Activated naive CD4-positive, alpha-beta T cell treated with anti-CD3 and anti-CD28 coated beads for 36 hours (primary cell): ENCODE data around the gene ARRDC1. TPM values are rescaled to one million over a fixed set of nuclear protein-coding genes. Genes with fewer than 3 reads are reported as not detected.
A peak's percentile ranks its signal among the peaks of the same experiment; 100 is the strongest.

Source experiments
- CTCF ChIA-PET: fragments of 350-600 bp; sonication (Branson Sonifier 250); formaldehyde crosslinking; loops from one replicate; lab custom pipeline; 2021; ENCODE audit warnings: antibody characterized with exemption; lab: Charles Lee
- DNase-seq: peaks from one replicate; pipeline ENCODE4 v3.0.0-alpha.2; 2020
- H3K27ac Mint-ChIP-seq: one replicate; pipeline ENCODE4 v1.8.0; 2021; ENCODE audit warnings: mild to moderate bottlenecking, mixed read lengths
- H3K27me3 Mint-ChIP-seq: one replicate; pipeline ENCODE4 v1.8.0; 2021; ENCODE audit warnings: low read depth, mixed read lengths
- H3K36me3 Mint-ChIP-seq: one replicate; pipeline ENCODE4 v1.8.0; 2021; ENCODE audit warnings: low read depth, mixed read lengths
- H3K4me1 Mint-ChIP-seq: one replicate; pipeline ENCODE4 v1.8.0; 2021; ENCODE audit warnings: low read depth, mixed read lengths
- H3K4me3 Mint-ChIP-seq: one replicate; pipeline ENCODE4 v1.8.0; 2021; ENCODE audit warnings: mild to moderate bottlenecking, moderate library complexity, mixed read lengths
- H3K9me3 Mint-ChIP-seq: one replicate; pipeline ENCODE4 v1.8.0; 2021; ENCODE audit warnings: mixed read lengths
- intact Hi-C: fragments of 100-400 bp; cut with micrococcal nuclease; formaldehyde crosslinking; loops from one replicate; pipeline ENCODE4 v1.15.1; 2023
- total RNA-seq, 2 experiments: library from RNA; stranded (reverse); gene quantifications; one replicate each; pipeline ENCODE4 v1.2.3, GENCODE V29; 2021

ARRDC1 gene
- total RNA-seq, 2 experiments from 2014 or later = 19.1 to 21.4 TPM

DNA sequence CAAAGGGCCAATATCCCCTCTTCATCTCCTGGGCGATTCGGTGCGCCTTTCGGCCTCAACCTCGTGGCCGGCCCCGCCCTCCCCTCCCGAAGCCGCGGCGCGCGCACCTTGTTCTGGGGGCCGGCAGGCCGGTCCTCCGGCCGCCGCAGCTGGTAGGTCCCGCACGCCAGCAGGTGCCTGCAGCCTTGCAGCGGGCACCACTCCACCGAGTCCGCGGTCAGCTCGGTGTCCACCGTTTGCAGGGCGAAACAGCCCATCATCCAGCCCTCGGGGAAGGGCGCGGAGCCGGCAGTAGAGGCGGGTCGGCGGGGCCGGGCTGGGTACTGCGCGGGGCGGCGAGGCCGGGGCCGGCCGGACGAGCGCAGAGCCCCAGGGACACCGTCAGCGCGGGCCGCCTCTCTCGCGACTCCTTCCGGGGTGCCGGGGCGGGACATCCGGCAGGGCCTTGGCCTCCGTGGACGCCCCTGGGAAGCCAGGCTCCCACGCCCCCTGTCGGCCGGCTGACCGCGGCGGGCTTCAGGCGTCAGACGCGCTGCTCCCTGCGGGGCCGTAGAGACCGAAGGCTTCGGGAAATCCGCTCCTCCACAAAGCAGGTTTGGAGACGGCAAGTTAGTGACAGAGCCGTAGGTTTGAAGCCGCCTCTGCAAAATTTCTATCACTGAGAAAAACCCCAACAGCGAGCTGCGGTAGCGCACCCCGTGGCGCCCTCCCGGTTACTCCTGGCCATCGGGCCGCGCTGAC, 26.8 kb upstream of the ARRDC1 start, which contains the start of gene DPH7:
Gene DPH7, minus strand, starts transcription at position 408 of the 741 bp plus-strand sequence. Its CDS starts 148 bp downstream, at position 260.
- H3K36me3 Mint-ChIP-seq = peaks cover 19% of the 10 kb centered on the region
- CTCF ChIA-PET = interaction anchor here (0.6 to 2.1 kb wide), 7 partner anchors 8 to 52 kb away, joined by 3 to 14 read pairs (median 4); partner anchors contain the start of gene MRPL41
- H3K4me1 Mint-ChIP-seq = peaks cover 37% of the 10 kb centered on the region

DNA sequence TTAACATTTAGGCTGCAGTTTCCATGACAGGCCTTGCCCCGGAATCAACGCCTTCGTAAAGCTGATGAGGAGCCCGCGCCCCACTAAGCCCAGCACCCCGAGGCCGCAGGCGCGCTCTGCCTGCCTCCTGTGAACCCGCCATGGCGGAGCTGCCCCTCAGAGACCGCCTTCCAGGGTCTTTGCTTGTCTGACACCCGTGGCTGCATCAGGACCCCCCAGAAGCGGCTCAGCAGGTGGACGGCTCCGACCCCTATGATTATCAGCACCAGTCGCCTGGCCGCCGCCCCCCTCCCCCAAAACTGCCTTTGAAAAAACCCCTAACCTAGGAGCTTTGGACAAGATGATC, 26.3 kb upstream of the ARRDC1 start:
- CTCF ChIA-PET = interaction anchor here (0.6 to 2.1 kb wide), 7 partner anchors 8 to 52 kb away, joined by 3 to 14 read pairs (median 4); partner anchors contain the start of gene MRPL41
- Mint-ChIP-seq H3K9me3 (no peaks in the 10 kb centered on the region), H3K27ac (no peak overlapping the region), H3K4me1 (peaks cover 37% of the 10 kb centered on the region), H3K27me3 (no peaks in the 10 kb centered on the region), H3K4me3 (peak overlapping the region; percentile 81), H3K36me3 (peaks cover 19% of the 10 kb centered on the region)
- no peak for DNase-seq
- intact Hi-C loops = loop anchor here (1.0 to 2.0 kb wide), 3 partner anchors 26 to 44 kb away; partner anchors contain the start of genes ARRDC1, MRPL41 and PNPLA7

More for the DNA sequence above, 26.8 kb upstream of the ARRDC1 start, which contains the start of gene DPH7:
- no peaks in the 10 kb centered on the region for H3K27me3 Mint-ChIP-seq
- no peaks in the 10 kb centered on the region for H3K9me3 Mint-ChIP-seq
- intact Hi-C loops = loop anchor here (1.0 to 2.0 kb wide), 5 partner anchors 12 to 44 kb away; partner anchors contain the start of genes ARRDC1, MRPL41, PNPLA7 and ZMYND19
- H3K4me3 Mint-ChIP-seq = peak within 1 kb of the TSS; percentile 81
- DNase-seq = peak; percentile 96
- H3K27ac Mint-ChIP-seq = no peak within 1 kb of the TSS

DNA sequence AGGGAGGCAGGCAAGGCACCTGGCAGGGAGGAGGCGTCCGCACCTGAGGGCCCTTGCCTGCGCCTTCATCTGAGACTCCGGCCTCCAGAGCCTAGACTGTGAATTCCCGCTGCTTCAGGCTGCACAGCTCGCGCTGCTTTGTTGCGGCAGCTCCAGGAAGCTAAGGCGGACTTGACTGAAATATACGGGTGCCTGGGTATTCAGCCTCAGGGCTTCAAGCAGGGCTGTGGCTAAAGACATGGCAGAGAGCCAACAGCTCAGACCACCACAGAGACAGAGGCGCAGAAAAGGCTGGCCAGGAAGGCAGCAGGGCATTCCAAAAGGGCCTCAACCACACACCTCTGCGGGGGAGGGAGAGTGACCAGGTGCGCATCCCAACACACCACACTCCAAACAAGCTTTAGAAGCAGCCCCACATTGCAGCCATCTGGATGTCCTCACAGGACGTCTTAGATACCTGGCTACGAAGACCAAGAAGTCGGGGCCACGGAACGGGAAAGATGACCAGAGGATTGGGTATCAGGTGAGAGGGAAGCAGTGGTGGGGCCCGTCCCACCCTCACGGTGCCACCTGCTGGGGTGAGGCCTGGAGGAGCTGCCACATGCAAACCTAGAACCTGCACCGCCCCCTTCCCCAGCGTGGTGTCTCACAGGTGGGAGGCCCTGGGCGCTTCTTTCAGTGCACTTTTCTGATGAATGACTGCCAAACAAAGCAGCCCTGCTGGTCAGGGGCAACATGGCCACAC, 25.1 kb upstream of the ARRDC1 start:
- no peaks in the 10 kb centered on the region for H3K9me3 Mint-ChIP-seq
- H3K27ac Mint-ChIP-seq = no peak overlapping the region
- CTCF ChIA-PET = interaction anchor here (0.8 to 2.1 kb wide), 5 partner anchors 8 to 46 kb away, joined by 3 to 14 read pairs (median 4); partner anchors contain the start of gene ZMYND19
- intact Hi-C loops = no loop called here
- no peak overlapping the region for H3K4me3 Mint-ChIP-seq
- H3K27me3 Mint-ChIP-seq = no peaks in the 10 kb centered on the region
- peaks cover 30% of the 10 kb centered on the region for H3K4me1 Mint-ChIP-seq
- H3K36me3 Mint-ChIP-seq = peaks cover 17% of the 10 kb centered on the region
- no peak for DNase-seq

DNA sequence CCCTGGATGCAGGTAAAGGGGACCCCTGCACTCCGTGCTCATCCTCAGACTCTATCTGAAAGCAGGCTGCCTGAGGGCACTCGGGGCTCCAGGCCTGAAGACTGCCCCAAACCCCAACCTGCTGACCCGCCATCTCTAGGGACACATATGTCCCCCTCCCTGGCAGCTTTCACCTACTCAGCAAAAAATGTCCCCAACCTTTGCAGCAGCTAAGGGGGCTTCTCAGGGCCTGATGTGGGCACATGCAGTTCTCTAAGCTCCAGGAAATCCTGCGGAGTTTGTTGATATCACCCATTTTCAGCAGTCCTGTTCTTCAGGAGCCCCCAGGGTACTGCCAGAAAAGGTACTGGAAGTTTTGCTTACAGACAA, 24.5 kb upstream of the ARRDC1 start:
- Mint-ChIP-seq H3K27me3 (no peaks in the 10 kb centered on the region), H3K36me3 (peaks cover 12% of the 10 kb centered on the region), H3K4me1 (peaks cover 24% of the 10 kb centered on the region), H3K27ac (no peak overlapping the region), H3K4me3 (no peak overlapping the region), H3K9me3 (no peaks in the 10 kb centered on the region)
- CTCF ChIA-PET = interaction anchor here (1.1 to 2.1 kb wide), 2 partner anchors 8 to 11 kb away, joined by 3 to 14 read pairs; no protein-coding TSS in a partner anchor
- intact Hi-C loops = no loop called here
- no peak for DNase-seq

DNA sequence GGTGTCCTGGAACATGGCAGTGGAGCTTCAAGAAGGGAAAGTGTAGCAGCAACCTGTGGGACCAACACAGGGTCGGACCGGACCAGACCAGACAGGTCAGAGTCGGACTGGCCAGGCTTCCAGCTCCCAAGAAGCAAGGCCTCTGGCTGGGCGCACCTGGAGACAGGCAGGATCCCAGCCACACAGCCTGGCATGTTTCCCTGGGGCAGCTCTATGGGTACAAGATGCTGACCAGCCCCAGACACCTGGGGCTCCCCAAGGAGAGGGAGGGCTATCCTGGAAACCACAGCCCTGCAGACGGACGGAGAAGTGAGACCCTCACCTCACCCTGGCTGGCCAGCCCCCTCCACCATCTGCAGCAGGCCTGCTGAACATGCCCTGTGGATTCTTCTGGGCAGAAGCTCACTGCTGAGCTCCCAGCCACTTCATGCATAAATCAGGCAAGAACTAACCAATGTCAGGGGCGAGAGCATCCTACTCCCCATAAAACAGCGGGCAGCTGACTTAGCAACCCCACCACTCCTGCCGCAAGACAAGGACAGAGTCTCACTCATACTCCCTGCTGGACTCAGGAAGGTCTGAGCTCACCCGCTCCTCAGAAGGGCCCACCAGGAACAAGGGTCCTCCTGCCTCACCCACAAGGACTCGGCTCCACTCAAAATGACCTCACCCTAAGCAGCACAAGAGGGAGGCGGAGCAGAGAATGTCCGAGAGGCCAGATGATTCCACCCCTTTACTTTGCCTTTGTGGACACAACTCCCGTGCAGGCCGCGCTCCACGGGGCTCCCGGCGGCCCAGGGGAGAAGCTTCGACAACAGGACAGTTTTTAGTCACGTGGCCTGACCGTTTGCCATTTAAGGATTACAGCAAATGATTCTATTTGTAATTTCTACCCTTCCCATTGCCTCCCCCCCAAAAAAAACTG, 23.9 kb upstream of the ARRDC1 start:
- intact Hi-C loops = no loop called here
- Mint-ChIP-seq H3K9me3 (no peaks in the 10 kb centered on the region), H3K27me3 (no peaks in the 10 kb centered on the region), H3K27ac (no peak overlapping the region), H3K36me3 (peaks cover 16% of the 10 kb centered on the region), H3K4me3 (no peak overlapping the region), H3K4me1 (peaks cover 17% of the 10 kb centered on the region)
- CTCF ChIA-PET = interaction anchor here (0.6 to 1.1 kb wide), 2 partner anchors 10 to 140 kb away, joined by 3 to 4 read pairs; no protein-coding TSS in a partner anchor
- no peak for DNase-seq

DNA sequence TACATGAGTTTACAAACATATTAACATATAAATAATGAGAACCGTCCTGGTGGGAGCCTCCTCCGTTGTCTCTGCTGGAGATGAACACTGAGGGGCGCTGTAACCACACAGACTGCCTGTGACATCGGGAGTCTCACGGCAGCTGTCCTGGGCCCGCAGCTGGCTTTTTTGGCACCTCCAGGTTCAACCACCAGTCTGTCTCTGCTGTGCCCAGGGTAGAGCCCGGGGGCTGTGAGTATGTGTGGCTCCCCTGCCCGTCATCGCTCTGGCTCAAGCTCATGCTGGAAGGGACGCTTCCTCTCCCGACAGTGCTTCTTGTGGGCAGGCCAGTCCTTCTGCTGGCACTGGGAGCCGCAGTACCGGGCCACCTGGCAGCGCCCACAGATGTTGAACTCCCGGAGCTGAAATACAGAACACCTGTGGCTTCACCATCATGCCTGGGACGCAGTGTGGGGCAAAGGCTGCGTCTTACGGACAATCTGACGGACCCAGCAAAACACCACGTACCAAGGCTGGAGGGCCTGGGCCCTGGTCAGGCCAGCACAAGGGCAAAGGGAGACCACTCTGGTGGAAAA, 23.1 kb upstream of the ARRDC1 start:
- H3K4me3 Mint-ChIP-seq = no peak overlapping the region
- no peak overlapping the region for H3K27ac Mint-ChIP-seq
- CTCF ChIA-PET = interaction anchor here (0.6 kb wide), 1 partner anchor 139 kb away, joined by 4 read pairs; no protein-coding TSS in a partner anchor
- no peaks in the 10 kb centered on the region for H3K27me3 Mint-ChIP-seq
- H3K4me1 Mint-ChIP-seq = peaks cover 13% of the 10 kb centered on the region
- intact Hi-C loops = no loop called here
- H3K36me3 Mint-ChIP-seq = peaks cover 16% of the 10 kb centered on the region
- DNase-seq = peak; percentile 41
- H3K9me3 Mint-ChIP-seq = no peaks in the 10 kb centered on the region

DNA sequence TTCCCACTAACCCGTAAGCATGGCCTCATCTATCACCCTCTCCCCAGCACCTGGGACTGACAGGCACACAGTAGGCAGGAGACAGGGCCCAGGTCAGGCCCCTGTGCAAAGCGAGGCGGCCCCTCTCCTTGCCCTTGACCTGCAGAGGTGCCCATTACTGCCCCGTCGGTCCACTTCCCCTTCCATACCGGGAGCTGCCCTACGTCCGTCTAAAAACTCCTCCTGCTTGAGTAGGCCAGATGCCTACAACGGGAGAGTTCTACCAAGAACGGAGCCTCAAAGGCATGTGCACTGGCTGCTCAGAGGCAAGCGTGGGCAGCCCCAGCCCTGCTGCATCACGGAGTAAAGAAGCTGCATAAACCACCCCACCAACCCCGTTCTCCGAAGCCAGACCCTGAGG, 22.1 kb upstream of the ARRDC1 start:
- Mint-ChIP-seq H3K27ac (no peak overlapping the region), H3K27me3 (no peaks in the 10 kb centered on the region), H3K36me3 (peaks cover 24% of the 10 kb centered on the region), H3K9me3 (no peaks in the 10 kb centered on the region), H3K4me1 (peaks cover 14% of the 10 kb centered on the region), H3K4me3 (no peak overlapping the region)
- CTCF ChIA-PET = no interaction called here
- DNase-seq = no peak
- intact Hi-C loops = no loop called here

DNA sequence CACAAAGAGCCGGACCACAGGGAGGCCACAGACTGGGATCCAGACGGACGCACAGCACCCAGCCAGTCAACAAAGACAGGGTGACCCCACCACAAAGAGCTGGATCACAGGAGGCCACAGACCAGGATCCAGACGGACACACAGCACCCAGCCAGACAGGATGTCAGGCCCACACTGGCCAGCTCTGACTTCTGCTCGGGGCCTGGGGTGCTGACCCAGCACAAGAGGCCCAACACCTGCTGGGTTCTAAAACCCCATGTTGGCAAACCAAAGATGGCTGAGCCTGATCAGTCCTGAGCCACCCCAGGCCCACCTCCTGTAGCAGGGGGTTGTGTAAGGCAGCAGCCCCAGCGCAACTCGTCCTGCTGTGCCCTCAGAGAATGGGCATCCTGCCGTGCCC, 21.5 kb upstream of the ARRDC1 start:
- intact Hi-C loops = no loop called here
- H3K4me1 Mint-ChIP-seq = peaks cover 19% of the 10 kb centered on the region
- peaks cover 24% of the 10 kb centered on the region for H3K36me3 Mint-ChIP-seq
- H3K4me3 Mint-ChIP-seq = no peak overlapping the region
- CTCF ChIA-PET = no interaction called here
- H3K9me3 Mint-ChIP-seq = no peaks in the 10 kb centered on the region
- no peak for DNase-seq
- no peaks in the 10 kb centered on the region for H3K27me3 Mint-ChIP-seq
- H3K27ac Mint-ChIP-seq = no peak overlapping the region

DNA sequence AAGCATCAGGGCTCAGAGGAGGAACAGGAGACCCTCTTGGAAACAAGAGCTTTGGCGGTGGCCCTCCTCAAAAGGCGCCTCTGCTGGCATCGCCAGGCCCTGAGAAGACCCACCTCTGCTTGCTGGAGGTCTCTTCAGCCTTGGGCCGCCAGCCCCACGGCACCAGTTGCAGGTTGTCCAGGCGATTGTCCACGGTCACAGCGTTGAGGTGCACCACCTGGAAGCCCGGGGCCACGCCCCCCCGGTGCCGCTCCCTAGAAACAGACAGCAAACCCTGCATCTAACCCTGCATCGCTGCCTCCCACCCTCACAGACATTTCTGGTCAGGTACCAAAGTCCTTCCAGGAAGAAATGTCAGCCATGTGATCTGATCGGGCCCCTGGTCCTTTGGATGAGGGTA, 18.6 kb upstream of the ARRDC1 start:
- peaks cover 28% of the 10 kb centered on the region for H3K36me3 Mint-ChIP-seq
- H3K27ac Mint-ChIP-seq = no peak overlapping the region
- intact Hi-C loops = no loop called here
- no peak for DNase-seq
- CTCF ChIA-PET = interaction anchor here (0.9 to 1.6 kb wide), 2 partner anchors 8 to 13 kb away, joined by 3 to 4 read pairs; no protein-coding TSS in a partner anchor
- peaks cover 21% of the 10 kb centered on the region for H3K4me1 Mint-ChIP-seq
- H3K27me3 Mint-ChIP-seq = no peaks in the 10 kb centered on the region
- H3K4me3 Mint-ChIP-seq = no peak overlapping the region
- no peaks in the 10 kb centered on the region for H3K9me3 Mint-ChIP-seq

DNA sequence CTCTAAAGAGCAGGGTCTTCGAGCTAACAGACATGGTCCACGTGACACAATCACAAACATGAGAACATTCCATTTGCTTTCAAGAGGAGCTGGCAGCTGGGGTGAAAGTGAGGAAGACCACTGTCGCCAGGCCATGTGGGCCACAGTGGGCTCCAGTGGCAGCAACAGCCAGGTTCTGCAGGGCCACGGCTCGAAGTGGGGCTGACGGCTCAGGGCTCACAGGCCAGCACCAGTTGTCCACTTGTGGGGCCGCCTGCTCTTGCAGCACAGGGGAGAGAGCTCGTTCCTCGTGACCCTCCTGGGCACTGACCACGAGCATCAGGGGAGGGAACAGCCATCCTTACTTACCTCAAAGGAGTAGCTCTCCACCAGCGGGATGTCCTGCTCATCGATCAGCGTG, 17.2 kb upstream of the ARRDC1 start:
- Mint-ChIP-seq H3K27ac (no peak overlapping the region), H3K4me3 (peak overlapping the region; percentile 82), H3K36me3 (peaks cover 23% of the 10 kb centered on the region), H3K27me3 (no peaks in the 10 kb centered on the region), H3K9me3 (no peaks in the 10 kb centered on the region), H3K4me1 (peaks cover 21% of the 10 kb centered on the region)
- intact Hi-C loops = no loop called here
- CTCF ChIA-PET = interaction anchor here (0.6 to 1.6 kb wide), 4 partner anchors 9 to 539 kb away, joined by 3 to 14 read pairs (median 4); partner anchors contain the start of genes DPH7 and MRPL41
- DNase-seq = no peak

DNA sequence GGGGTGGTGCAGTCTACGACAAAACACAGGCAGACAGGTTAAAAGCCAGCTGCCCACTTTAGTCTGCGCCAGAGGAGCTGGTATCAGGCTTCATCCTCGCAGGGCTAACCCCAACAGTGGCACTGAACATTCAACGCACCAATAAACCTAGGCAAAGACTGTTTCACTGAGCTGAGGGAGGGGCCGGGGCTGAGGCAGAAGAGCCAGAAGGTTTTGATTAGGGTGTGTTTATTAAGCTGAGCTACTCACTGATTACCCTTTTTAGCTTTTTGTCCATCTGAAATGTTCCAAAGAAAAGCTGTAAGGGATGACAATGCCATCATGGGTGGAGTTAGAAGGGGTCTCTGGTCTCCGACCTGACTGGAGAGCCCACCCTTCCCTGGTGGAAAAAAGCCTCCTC, 16.6 kb upstream of the ARRDC1 start:
- H3K9me3 Mint-ChIP-seq = no peaks in the 10 kb centered on the region
- peak overlapping the region; percentile 82 for H3K4me3 Mint-ChIP-seq
- intact Hi-C loops = no loop called here
- DNase-seq = no peak
- CTCF ChIA-PET = interaction anchor here (0.6 to 1.3 kb wide), 3 partner anchors 9 to 540 kb away, joined by 3 to 14 read pairs (median 3); partner anchors contain the start of genes DPH7 and MRPL41
- H3K27me3 Mint-ChIP-seq = no peaks in the 10 kb centered on the region
- H3K4me1 Mint-ChIP-seq = peaks cover 21% of the 10 kb centered on the region
- no peak overlapping the region for H3K27ac Mint-ChIP-seq
- peaks cover 19% of the 10 kb centered on the region for H3K36me3 Mint-ChIP-seq
